Endodermal cell (in vitro differentiated cells): Measurements from ENCODE around the gene USP37. TPM values are rescaled to one million over a fixed set of nuclear protein-coding genes. Genes with fewer than 3 reads are reported as not detected.

Experiments
- DNase-seq: peaks from one replicate; pipeline ENCODE4 v3.0.0-alpha.2; 2017
- H3K27ac ChIP-seq: 2 replicates; pipeline ENCODE4 v1.5.1; 2013; ENCODE audit warnings: mild to moderate bottlenecking, low read depth, low read length, moderate library complexity
- H3K27me3 ChIP-seq: 2 replicates; pipeline ENCODE4 v1.6.1; 2013; ENCODE audit warnings: mild to moderate bottlenecking, low read length, moderate library complexity; ENCODE audit not compliant: insufficient read depth, control insufficient read depth, poor library complexity, severe bottlenecking
- H3K36me3 ChIP-seq: 2 replicates; pipeline ENCODE4 v1.7.0; 2013; ENCODE audit warnings: mild to moderate bottlenecking, low read length, moderate library complexity; ENCODE audit not compliant: control insufficient read depth, insufficient read depth
- H3K4me1 ChIP-seq: one replicate; pipeline ENCODE4 v1.7.0; 2013; ENCODE audit warnings: low read length; ENCODE audit not compliant: control insufficient read depth, insufficient read depth
- H3K4me3 ChIP-seq: 2 replicates; pipeline ENCODE4 v1.5.1; 2013; ENCODE audit warnings: mild to moderate bottlenecking, low read length, moderate library complexity
- H3K9ac ChIP-seq: 2 replicates; pipeline ENCODE4 v1.6.1; 2013; ENCODE audit warnings: mild to moderate bottlenecking, low read length, moderate library complexity; ENCODE audit not compliant: poor library complexity, severe bottlenecking; ENCODE audit errors: extremely low read depth
- H3K9me3 ChIP-seq: 2 replicates; pipeline ENCODE4 v1.6.1; 2013; ENCODE audit warnings: mild to moderate bottlenecking, low read length, moderate library complexity; ENCODE audit not compliant: control insufficient read depth
- H3K27ac Mint-ChIP-seq: 2 replicates; pipeline ENCODE4 v1.8.0; 2020; ENCODE audit warnings: mixed read lengths
- H3K27me3 Mint-ChIP-seq: 2 replicates; pipeline ENCODE4 v1.8.0; 2021; ENCODE audit warnings: mild to moderate bottlenecking, mixed read lengths; ENCODE audit not compliant: insufficient read depth
- H3K36me3 Mint-ChIP-seq: 2 replicates; pipeline ENCODE4 v1.8.0; 2020; ENCODE audit warnings: low read depth, mixed read lengths
- H3K4me1 Mint-ChIP-seq: 2 replicates; pipeline ENCODE4 v1.8.0; 2020; ENCODE audit warnings: mixed read lengths
- H3K4me3 Mint-ChIP-seq: 2 replicates; pipeline ENCODE4 v1.8.0; 2020; ENCODE audit warnings: mild to moderate bottlenecking, moderate library complexity, mixed read lengths
- H3K9me3 Mint-ChIP-seq: 2 replicates; pipeline ENCODE4 v1.8.0; 2020; ENCODE audit warnings: mild to moderate bottlenecking, mixed read lengths
- CTCF ChIP-seq: fragments of 200-600 bp; sonication (generic); conservative IDR thresholded peaks from 2 replicates; pipeline ENCODE4 v1.5.0; 2021; ENCODE audit warnings: antibody characterized with exemption, mild to moderate bottlenecking
- WGBS, 2 experiments: methylation state at CpG; one replicate each; pipeline versions ENCODE4 v1.1.5 to v1.1.7; 2013; ENCODE audit warnings: missing lambda C conversion rate in 2 of 2, mixed read lengths in 1 of 2; ENCODE audit not compliant: insufficient coverage in 1 of 2, insufficient read length in 1 of 2; 5-methylcytosine and 5-hydroxymethylcytosine counted together
- total RNA-seq, 2 donors: library from RNA; stranded (reverse); fragmentation: NEBNext Ultra II Directional in 1 of 2; extraction: Animal tissue kit (Norgen Biotek cat#: 25700) in 1 of 2; gene quantifications; 2 replicates in 1 of 2; 3 replicates in 1 of 2; pipeline ENCODE4 v1.2.1, GENCODE V29; 2021

Gene USP37
- total RNA-seq, 2 donors from 2014 or later, result 23.2 to 24.0 TPM

- peak overlapping the region; percentile 78 for H3K4me3 ChIP-seq
- Mint-ChIP-seq H3K27ac (peak overlapping the region; percentile 95), H3K9me3 (no peaks in the 10 kb centered on the region), H3K36me3 (peaks cover 20% of the 10 kb centered on the region), H3K27me3 (peaks cover 2% of the 10 kb centered on the region), H3K4me1 (peaks cover 15% of the 10 kb centered on the region), H3K4me3 (peak overlapping the region; percentile 64)
- H3K9me3 ChIP-seq, result no peaks in the 10 kb centered on the region
- no peak for TF ChIP-seq CTCF
- WGBS, 2 experiments, result 60 to 74% methylated on average over 8 to 13 of the region's 13 CpGs
- H3K36me3 ChIP-seq, result peaks cover 26% of the 10 kb centered on the region
- peaks cover 11% of the 10 kb centered on the region for H3K4me1 ChIP-seq
- DNase-seq, result peak; percentile 60
- peak overlapping the region; percentile 87 for H3K27ac ChIP-seq
- peak overlapping the region; percentile 38 for H3K9ac ChIP-seq
- H3K27me3 ChIP-seq, result no peaks in the 10 kb centered on the region
Measured at GRCh38 chr2:218406949-218407618, 161.1 kb downstream of the USP37 start.

- peaks cover 33% of the 10 kb centered on the region for H3K36me3 ChIP-seq
- H3K27ac ChIP-seq, result peak overlapping the region; percentile 87
- H3K27me3 ChIP-seq, result no peaks in the 10 kb centered on the region
- no peaks in the 10 kb centered on the region for H3K9me3 Mint-ChIP-seq
- H3K4me1 Mint-ChIP-seq, result peaks cover 17% of the 10 kb centered on the region
- H3K36me3 Mint-ChIP-seq, result peaks cover 20% of the 10 kb centered on the region
- H3K9ac ChIP-seq, result peak overlapping the region; percentile 59
- 0 to 2% methylated on average over 14 to 56 of the region's 56 CpGs for WGBS, 2 experiments
- peak overlapping the region; percentile 78 for H3K4me3 ChIP-seq
- peak; percentile 84 for TF ChIP-seq CTCF
- H3K4me3 Mint-ChIP-seq, result peak overlapping the region; percentile 64
- H3K9me3 ChIP-seq, result no peaks in the 10 kb centered on the region
- peak overlapping the region; percentile 95 for H3K27ac Mint-ChIP-seq
- no peaks in the 10 kb centered on the region for H3K27me3 Mint-ChIP-seq
- DNase-seq, result peak; percentile 99
- H3K4me1 ChIP-seq, result peaks cover 11% of the 10 kb centered on the region
Measured at GRCh38 chr2:218406209-218406948, 161.8 kb downstream of the USP37 start.

GRCh38 chr2:218405746-218406208 is 162.4 kb downstream of the USP37 start:
- Mint-ChIP-seq H3K27me3 (no peaks in the 10 kb centered on the region), H3K4me3 (peak overlapping the region; percentile 64), H3K27ac (peak overlapping the region; percentile 94), H3K9me3 (no peaks in the 10 kb centered on the region), H3K4me1 (peaks cover 20% of the 10 kb centered on the region), H3K36me3 (peaks cover 20% of the 10 kb centered on the region)
- Histone ChIP-seq H3K27ac (peak overlapping the region; percentile 86), H3K36me3 (peaks cover 33% of the 10 kb centered on the region), H3K9ac (peak overlapping the region; percentile 59), H3K27me3 (no peaks in the 10 kb centered on the region), H3K4me1 (peaks cover 11% of the 10 kb centered on the region), H3K4me3 (peak overlapping the region; percentile 77), H3K9me3 (no peaks in the 10 kb centered on the region)
- peak; percentile 74 for DNase-seq
- no peak for TF ChIP-seq CTCF
- 0 to 9% methylated on average over 1 to 15 of the region's 15 CpGs for WGBS, 2 experiments
